ENCODE results near the gene CDH4. TPM values are rescaled to one million over a fixed set of nuclear protein-coding genes. Genes with fewer than 3 reads are reported as not detected.

CDH4 gene
- polyA plus RNA-seq, 1 experiment, result 1.5 TPM

- Histone ChIP-seq H3K27me3 (ENCODE audit: control insufficient read depth, insufficient read depth, low read length) (no peaks in the 10 kb centered on the region), H3K4me3 (ENCODE audit: low read depth, low read length) (no peak overlapping the region), H3K36me3 (ENCODE audit: control insufficient read depth, insufficient read depth, low read length) (peaks cover 11% of the 10 kb centered on the region)
- POLR2A ChIA-PET, result no interaction called here
- DNase-seq (ENCODE audit: low read depth), result no peak
- TF ChIP-seq CTCF (IDR thresholded peaks at IDR 0.05; ENCODE audit: insufficient read depth, low read depth, low read length), result no peak
- CTCF ChIA-PET, result no interaction called here
Observed at GRCh38 chr20:61972636-61973508, 720.8 kb downstream of the CDH4 start.

- H3K27me3 ChIP-seq (ENCODE audit: control insufficient read depth, insufficient read depth, low read length), result no peaks in the 10 kb centered on the region
- DNase-seq (ENCODE audit: low read depth), result no peak
- no peak overlapping the region for H3K4me3 ChIP-seq (ENCODE audit: low read depth, low read length)
- no peak for TF ChIP-seq CTCF (IDR thresholded peaks at IDR 0.05; ENCODE audit: insufficient read depth, low read depth, low read length)
- CTCF ChIA-PET, result no interaction called here
- POLR2A ChIA-PET, result no interaction called here
- peaks cover 11% of the 10 kb centered on the region for H3K36me3 ChIP-seq (ENCODE audit: control insufficient read depth, insufficient read depth, low read length)
Observed at GRCh38 chr20:61973515-61974356, 721.7 kb downstream of the CDH4 start.

- CTCF ChIA-PET, result no interaction called here
- Histone ChIP-seq H3K36me3 (ENCODE audit: control insufficient read depth, insufficient read depth, low read length) (peaks cover 11% of the 10 kb centered on the region), H3K4me3 (ENCODE audit: low read depth, low read length) (no peak overlapping the region), H3K27me3 (ENCODE audit: control insufficient read depth, insufficient read depth, low read length) (no peaks in the 10 kb centered on the region)
- no peak for DNase-seq (ENCODE audit: low read depth)
- POLR2A ChIA-PET, result no interaction called here
- no peak for TF ChIP-seq CTCF (IDR thresholded peaks at IDR 0.05; ENCODE audit: insufficient read depth, low read depth, low read length)
Observed at GRCh38 chr20:61974357-61974665, 722.2 kb downstream of the CDH4 start.

GRCh38 chr20:61975407-61976129 lies 723.5 kb downstream of the CDH4 start:
- TF ChIP-seq CTCF (IDR thresholded peaks at IDR 0.05; ENCODE audit: insufficient read depth, low read depth, low read length), result no peak
- CTCF ChIA-PET, result interaction anchor here (1.1 kb wide), 1 partner anchor 51 kb away, joined by 3 read pairs; no protein-coding TSS in a partner anchor
- Histone ChIP-seq H3K27me3 (ENCODE audit: control insufficient read depth, insufficient read depth, low read length) (no peaks in the 10 kb centered on the region), H3K36me3 (ENCODE audit: control insufficient read depth, insufficient read depth, low read length) (peaks cover 11% of the 10 kb centered on the region), H3K4me3 (ENCODE audit: low read depth, low read length) (no peak overlapping the region)
- no peak for DNase-seq (ENCODE audit: low read depth)
- POLR2A ChIA-PET, result no interaction called here

- Histone ChIP-seq H3K27me3 (ENCODE audit: control insufficient read depth, insufficient read depth, low read length) (no peaks in the 10 kb centered on the region), H3K36me3 (ENCODE audit: control insufficient read depth, insufficient read depth, low read length) (peaks cover 11% of the 10 kb centered on the region), H3K4me3 (ENCODE audit: low read depth, low read length) (no peak overlapping the region)
- no peak for DNase-seq (ENCODE audit: low read depth)
- TF ChIP-seq CTCF (IDR thresholded peaks at IDR 0.05; ENCODE audit: insufficient read depth, low read depth, low read length), result no peak
- POLR2A ChIA-PET, result no interaction called here
- CTCF ChIA-PET, result interaction anchor here (1.1 kb wide), 1 partner anchor 50 kb away, joined by 3 read pairs; no protein-coding TSS in a partner anchor
Observed at GRCh38 chr20:61976263-61976643, 724.2 kb downstream of the CDH4 start.

Data from BJ (cell line).